Heart left ventricle (tissue), 16 donors: ENCODE data around the gene STARD8. TPM values are rescaled to one million over a fixed set of nuclear protein-coding genes. Genes with fewer than 3 reads are reported as not detected.
"Not testable (repeated sequence)": the region's sequence is repeated elsewhere in the genome, so short reads cannot be mapped to it uniquely, and the experiment has no call there.

Source experiments
- ATAC-seq, 4 donors: fragments of 200-7000 bp; cut with Tn5 transposase; one replicate each; pipeline ENCODE4 v1.9.1; 2020 to 2022; ENCODE audit warnings: moderate library complexity in 4 of 4, mild to moderate bottlenecking in 3 of 4, moderate number of reproducible peaks in 1 of 4
- DNase-seq, 5 donors: peaks; one replicate each; pipeline ENCODE4 v3.0.0-alpha.2; 2020
- H3K27ac ChIP-seq, 12 donors: fragments of 200-600 bp; sonication (generic) in 4 of 12; one replicate each; pipeline versions ENCODE4 v1.5.0 to v1.8.0; 2016 to 2022; ENCODE audit warnings: mild to moderate bottlenecking in 2 of 12
- H3K27me3 ChIP-seq, 9 donors: fragments of 200-600 bp; sonication (generic) in 2 of 9; one replicate each; pipeline versions ENCODE4 v1.5.1 to v1.8.0; 2016 to 2022; ENCODE audit warnings: mild to moderate bottlenecking in 3 of 9
- H3K36me3 ChIP-seq, 9 donors: fragments of 200-600 bp; sonication (generic) in 2 of 9; one replicate each; pipeline versions ENCODE4 v1.5.0 to v1.8.0; 2018 to 2022; ENCODE audit warnings: mild to moderate bottlenecking in 2 of 9
- H3K4me1 ChIP-seq, 12 donors: fragments of 200-600 bp; sonication (generic) in 4 of 12; one replicate each; pipeline versions ENCODE4 v1.5.0 to v1.8.0; 2016 to 2022; ENCODE audit warnings: mild to moderate bottlenecking in 3 of 12
- H3K4me3 ChIP-seq, 12 donors: fragments of 200-600 bp; sonication (generic) in 4 of 12; one replicate each; pipeline versions ENCODE4 v1.5.0 to v1.8.0; 2017 to 2022; ENCODE audit warnings: mild to moderate bottlenecking in 9 of 12, moderate library complexity in 4 of 12
- H3K9me3 ChIP-seq, 12 donors: fragments of 200-600 bp; sonication (generic) in 4 of 12; one replicate each; pipeline versions ENCODE4 v1.5.0 to v1.8.0; 2016 to 2022; ENCODE audit warnings: mild to moderate bottlenecking in 1 of 12
- CTCF ChIP-seq, 12 donors: fragments of 200-600 bp; sonication (generic) in 4 of 12; IDR thresholded peaks; one replicate each; pipeline versions ENCODE4 v1.5.0 to v1.8.0; 2018 to 2022; ENCODE audit warnings: antibody characterized with exemption in 12 of 12, mild to moderate bottlenecking in 5 of 12
- POLR2A ChIP-seq, 2 donors: fragments of 450-650 bp; IDR thresholded peaks; one replicate each; pipeline ENCODE4 v1.6.1; 2017; ENCODE audit warnings: antibody characterized with exemption in 2 of 2, mild to moderate bottlenecking in 2 of 2, moderate library complexity in 2 of 2
- WGBS, 4 donors: extraction: QIAGEN DNeasy Blood & Tissue Kit in 2 of 4; methylation state at CpG; one replicate each; pipeline versions ENCODE4 v1.1.5 to v1.1.7; 2013 to 2018; 5-methylcytosine and 5-hydroxymethylcytosine counted together
- intact Hi-C, 10 donors: fragments of 100-400 bp; cut with DNase I; formaldehyde crosslinking; loops; one replicate each; pipeline versions ENCODE4 v1.11.1 to v1.14.2; 2022
- polyA plus RNA-seq, 2 donors: library from polyadenylated mRNA; stranded (reverse); fragments of 200-250 nt; gene quantifications; one replicate each; pipeline ENCODE4 v1.2.3, GENCODE V29; 2013
- total RNA-seq, 9 donors: library from RNA; depleted of rRNA in 2 of 9; stranded (reverse); fragments of >200 nt in 2 of 9; fragmentation: NEBNext Ultra II Directional in 3 of 9; extraction: Animal tissue kit (Norgen Biotek cat#: 25700) in 3 of 9; gene quantifications; one replicate each; pipeline versions ENCODE4 v1.1.0 to v1.2.4, GENCODE V29; 2016 to 2023
- donor health status: ischemic (EF 13 %, LVEDD 7.1; RV severe dilation, severe dysfunction).
- donor health status: healthy with polysubstance abuse.
- donor health status: DM: no; HTN: yes; CAD: no.
- donor health status: DM: no; HTN: no; CAD: no.
- donor health status: ischemic (EF 25% LVEDD 6.9; RV normal size, moderate dysfunction).
- donor health status: ischemic (EF 25% LVEDD 5.7; RV mildly dilated, moderate dysfunction).
- donor health status: healthy.
- donor health status: DM: yes; HTN: yes; CAD: no.
- donor health status: ischemic (EF 35%, LVEDD 5.7; RV mildly dilated, moderate dysfunction).
- donor health status: nonischemic (EF 11% LVEDD 7.7; RV severe dilation, severe dysfunction).
- donor health status: DM: yes; HTN: yes; CAD: no.
- donor health status: PGD.
- donor health status: ischemic (EF 29% LVEDD 5.4; RV normal size, mild dysfunction).
- donor health status: nonischemic (EF 23%, LVEDD 6.1; RV moderate dilation, normal function).

STARD8 gene
- total and polyA plus RNA-seq, 11 donors, result 4.2 to 17.5 (median 7.1) TPM

DNA sequence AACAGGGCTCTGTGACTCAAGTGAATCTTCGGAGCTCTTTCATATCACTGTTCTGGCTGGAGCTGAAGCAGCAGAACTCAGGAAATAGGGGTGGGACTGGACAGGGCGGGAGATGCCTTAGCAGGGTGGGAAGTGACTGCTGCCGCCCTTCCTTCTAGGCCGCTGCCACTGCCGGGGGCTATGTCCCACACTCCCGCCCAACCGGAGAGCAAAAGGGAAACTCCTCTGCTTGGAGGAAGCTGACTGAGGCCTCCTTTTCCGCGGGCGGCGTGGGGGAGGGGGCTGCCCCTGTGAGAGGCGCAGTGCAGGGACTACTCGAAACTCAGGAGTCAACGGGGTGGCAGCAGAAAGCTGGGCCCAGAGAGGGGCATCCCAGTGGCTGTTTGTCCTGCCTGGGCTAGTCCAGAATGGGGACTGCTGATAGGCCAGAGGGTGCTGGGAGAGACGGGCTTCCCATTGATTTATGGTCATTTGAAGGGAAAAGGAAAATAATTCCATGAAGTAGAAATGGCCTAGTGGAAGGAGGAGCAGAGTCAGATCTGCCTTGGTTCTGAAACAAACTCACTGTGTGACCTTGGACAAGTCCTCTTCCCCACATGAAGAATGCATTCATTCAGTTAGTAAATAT is 36.9 kb downstream of the STARD8 start:
- no peaks in the 10 kb centered on the region for H3K36me3 ChIP-seq
- no peak overlapping the region for H3K4me3 ChIP-seq
- TF ChIP-seq POLR2A (IDR thresholded peaks at IDR 0.05), result peak in 1 of 2 donors; percentile 7
- no peak for TF ChIP-seq CTCF (IDR thresholded peaks at IDR 0.05)
- ATAC-seq, result peak; percentile 69 to 92 (median 77)
- 34 to 47% (median 43%) methylated on average over 13 to 15 of the region's 15 CpGs for WGBS, 4 donors
- H3K27me3 ChIP-seq, result peaks cover 0 to 15% (median 0%) of the 10 kb centered on the region in 9 donors
- intact Hi-C loops, result no loop called here
- peak overlapping the region in 11 of 12 donors; percentile 36 to 90 (median 74) for H3K27ac ChIP-seq
- no peaks in the 10 kb centered on the region for H3K9me3 ChIP-seq
- peak; percentile 78 to 87 (median 83) for DNase-seq
- peaks cover 0 to 68% (median 25%) of the 10 kb centered on the region in 12 donors for H3K4me1 ChIP-seq

GRCh38 chrX:68684919-68685304 is 37.4 kb downstream of the STARD8 start:
- TF ChIP-seq POLR2A (IDR thresholded peaks at IDR 0.05), result no peak
- no peak for TF ChIP-seq CTCF (IDR thresholded peaks at IDR 0.05)
- Histone ChIP-seq H3K4me1 (peaks cover 0 to 68% (median 25%) of the 10 kb centered on the region in 12 donors), H3K4me3 (no peak overlapping the region), H3K36me3 (no peaks in the 10 kb centered on the region), H3K27me3 (peaks cover 0 to 15% (median 0%) of the 10 kb centered on the region in 9 donors), H3K9me3 (no peaks in the 10 kb centered on the region), H3K27ac (peak overlapping the region in 9 of 12 donors; percentile 46 to 90 (median 74))
- DNase-seq, result no peak
- intact Hi-C loops, result no loop called here
- 60 to 81% (median 73%) methylated on average over 2 of the region's 2 CpGs for WGBS, 4 donors
- no peak for ATAC-seq

DNA sequence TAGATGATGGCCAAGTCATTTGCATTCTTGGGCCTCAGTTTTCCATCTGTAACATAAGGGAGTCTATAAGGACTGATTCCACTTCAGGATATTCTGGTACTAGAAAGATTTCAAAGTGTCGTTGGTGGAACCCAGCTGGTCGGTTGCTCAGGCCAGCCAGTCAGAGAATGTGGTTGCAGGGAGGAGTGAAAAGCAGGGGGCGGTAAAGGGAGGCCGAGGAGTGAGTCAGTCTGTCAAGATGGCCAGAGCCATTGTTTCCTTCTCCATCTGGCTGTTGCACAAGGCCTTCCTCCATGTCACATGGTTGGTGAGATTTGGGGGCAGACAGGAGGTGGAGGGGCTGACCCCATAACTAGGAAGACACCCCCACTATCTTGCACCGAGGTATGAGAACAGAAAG is 38.2 kb downstream of the STARD8 start:
- 25 to 67% (median 51%) methylated on average over 5 of the region's 5 CpGs for WGBS, 4 donors
- peak in 3 of 4 donors; percentile 29 to 66 (median 47) for ATAC-seq
- H3K9me3 ChIP-seq, result no peaks in the 10 kb centered on the region
- peak in 4 of 5 donors; percentile 23 to 60 (median 36) for DNase-seq
- peaks cover 0 to 15% (median 0%) of the 10 kb centered on the region in 9 donors for H3K27me3 ChIP-seq
- peak overlapping the region in 11 of 12 donors; percentile 75 to 90 (median 86) for H3K27ac ChIP-seq
- peak overlapping the region in 9 of 12 donors; percentile 46 to 61 (median 56) for H3K4me3 ChIP-seq
- H3K36me3 ChIP-seq, result no peaks in the 10 kb centered on the region
- intact Hi-C loops, result no loop called here
- peaks cover 0 to 63% (median 24%) of the 10 kb centered on the region in 12 donors for H3K4me1 ChIP-seq
- TF ChIP-seq POLR2A (IDR thresholded peaks at IDR 0.05) (no peak), CTCF (IDR thresholded peaks at IDR 0.05) (peak in 3 of 12 donors; percentile 13 to 32 (median 28))

- Histone ChIP-seq H3K27me3 (peaks cover 0 to 15% (median 0%) of the 10 kb centered on the region in 9 donors), H3K4me3 (peak overlapping the region; percentile 20 to 61 (median 51)), H3K9me3 (no peaks in the 10 kb centered on the region), H3K4me1 (peaks cover 0 to 63% (median 22%) of the 10 kb centered on the region in 12 donors), H3K36me3 (no peaks in the 10 kb centered on the region), H3K27ac (peak overlapping the region; percentile 68 to 90 (median 86))
- ATAC-seq, result peak; percentile 56 to 69 (median 67)
- TF ChIP-seq CTCF (IDR thresholded peaks at IDR 0.05), result peak in 1 of 12 donors; percentile 5
- peak in 1 of 2 donors; percentile 46 for TF ChIP-seq POLR2A (IDR thresholded peaks at IDR 0.05)
- intact Hi-C loops, result no loop called here
- WGBS, 4 donors, result 5 to 39% (median 19%) methylated on average over 36 to 55 of the region's 56 CpGs
- peak; percentile 54 to 77 (median 65) for DNase-seq
Observed at GRCh38 chrX:68686097-68686977, 38.9 kb downstream of the STARD8 start.

DNA sequence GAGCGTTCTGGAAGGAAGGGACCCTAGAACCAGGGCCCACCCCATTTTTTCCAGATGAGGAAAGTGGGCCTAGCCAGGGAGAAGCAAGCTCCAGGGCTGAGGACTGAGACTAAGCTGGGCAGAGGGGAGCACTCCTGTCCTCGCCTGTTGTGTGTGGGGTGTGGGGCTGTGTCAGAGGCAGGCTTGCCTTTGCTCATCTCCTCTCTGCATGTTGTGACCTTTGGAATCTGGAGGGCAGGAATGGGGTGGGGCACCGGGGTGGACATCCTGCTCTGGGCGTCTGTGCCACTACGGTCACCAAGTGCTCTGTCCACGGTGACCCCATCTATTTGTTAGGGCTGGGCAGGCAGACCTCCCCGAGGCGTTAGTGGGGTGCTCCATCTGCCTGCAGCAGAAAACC is 41.5 kb downstream of the STARD8 start:
- intact Hi-C loops, H3K27ac ChIP-seq, H3K9me3 ChIP-seq, ATAC-seq, H3K4me3 ChIP-seq, H3K27me3 ChIP-seq, DNase-seq, H3K36me3 ChIP-seq: not testable (repeated sequence)
- peaks cover 0 to 55% (median 14%) of the 10 kb centered on the region in 12 donors for H3K4me1 ChIP-seq
- 60 to 74% methylated on average over 1 to 6 of the region's 8 CpGs; no CpG with 5 or more reads in 2 of the 4 donors for WGBS, 4 donors
